Colonic mucosa (tissue), 4 donors: ENCODE results near the gene MAP2K3. TPM values are rescaled to one million over a fixed set of nuclear protein-coding genes. Genes with fewer than 3 reads are reported as not detected.

ENCODE experiments used
- DNase-seq: peaks from one replicate; pipeline ENCODE4 v3.0.0-alpha.2; 2020
- H3K27ac ChIP-seq: fragments of 200-600 bp; one replicate; pipeline ENCODE4 v1.8.0; 2021
- H3K27me3 ChIP-seq: fragments of 200-600 bp; one replicate; pipeline ENCODE4 v1.8.0; 2021
- H3K36me3 ChIP-seq: fragments of 200-600 bp; one replicate; pipeline ENCODE4 v1.8.0; 2021
- H3K4me1 ChIP-seq: fragments of 200-600 bp; one replicate; pipeline ENCODE4 v1.8.0; 2021; ENCODE audit warnings: mild to moderate bottlenecking
- H3K4me3 ChIP-seq: fragments of 200-600 bp; one replicate; pipeline ENCODE4 v1.8.0; 2021
- H3K9ac ChIP-seq, 2 donors: one replicate each; pipeline ENCODE4 v1.7.0; 2013; ENCODE audit warnings: control low read depth in 2 of 2, low read depth in 2 of 2, low read length in 2 of 2
- H3K9me3 ChIP-seq: fragments of 200-600 bp; one replicate; pipeline ENCODE4 v1.8.0; 2021
- intact Hi-C: fragments of 100-400 bp; cut with DNase I; formaldehyde crosslinking; loops from one replicate; pipeline ENCODE4 v1.14.1; 2022
- total RNA-seq, 2 donors: library from RNA; stranded (reverse); fragmentation: NEBNext Ultra II Directional in 1 of 2; extraction: Animal tissue kit (Norgen Biotek cat#: 25700) in 1 of 2; gene quantifications; one replicate each; pipeline ENCODE4 v1.2.1, GENCODE V29; 2021
- TF ChIP-seq, protein P1 (sequence below): fragments of 200-600 bp; IDR thresholded peaks from one replicate; pipeline ENCODE4 v1.8.0; 2022; ENCODE audit warnings: antibody characterized with exemption, mild to moderate bottlenecking
- donor health status: healthy.
- donor health status: DM: no; HTN: no; CAD: no.
- donor health status: DM: no; HTN: no; CAD: no.

Gene MAP2K3
- total RNA-seq, 2 donors from 2014 or later: 64.5 to 67.1 TPM

DNA sequence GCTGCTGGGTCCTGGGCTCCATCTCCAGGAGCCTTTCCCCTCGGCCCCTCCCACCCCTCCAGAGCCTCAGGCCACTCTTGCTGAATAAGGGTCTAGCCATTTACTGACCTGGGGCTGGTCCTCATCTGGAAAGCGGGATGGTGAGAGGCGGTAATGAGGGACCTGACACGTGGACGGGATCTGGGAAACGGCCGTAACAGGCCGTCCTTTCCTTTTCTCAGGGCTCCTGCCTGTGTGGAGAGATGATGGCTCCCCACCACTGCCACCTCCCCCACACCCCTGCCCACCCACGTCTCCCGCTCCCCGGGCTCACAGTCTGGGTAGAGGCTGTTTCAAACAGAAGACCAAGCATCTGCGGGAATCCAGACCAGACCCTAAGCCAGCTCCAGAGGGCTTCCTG is 71.1 kb downstream of the MAP2K3 start:
- Histone ChIP-seq H3K4me1 (no peaks in the 10 kb centered on the region), H3K9ac (no peak overlapping the region), H3K27ac (no peak overlapping the region), H3K27me3 (no peaks in the 10 kb centered on the region), H3K4me3 (no peak overlapping the region), H3K9me3 (no peaks in the 10 kb centered on the region), H3K36me3 (no peaks in the 10 kb centered on the region)
- TF ChIP-seq, protein P1, sequence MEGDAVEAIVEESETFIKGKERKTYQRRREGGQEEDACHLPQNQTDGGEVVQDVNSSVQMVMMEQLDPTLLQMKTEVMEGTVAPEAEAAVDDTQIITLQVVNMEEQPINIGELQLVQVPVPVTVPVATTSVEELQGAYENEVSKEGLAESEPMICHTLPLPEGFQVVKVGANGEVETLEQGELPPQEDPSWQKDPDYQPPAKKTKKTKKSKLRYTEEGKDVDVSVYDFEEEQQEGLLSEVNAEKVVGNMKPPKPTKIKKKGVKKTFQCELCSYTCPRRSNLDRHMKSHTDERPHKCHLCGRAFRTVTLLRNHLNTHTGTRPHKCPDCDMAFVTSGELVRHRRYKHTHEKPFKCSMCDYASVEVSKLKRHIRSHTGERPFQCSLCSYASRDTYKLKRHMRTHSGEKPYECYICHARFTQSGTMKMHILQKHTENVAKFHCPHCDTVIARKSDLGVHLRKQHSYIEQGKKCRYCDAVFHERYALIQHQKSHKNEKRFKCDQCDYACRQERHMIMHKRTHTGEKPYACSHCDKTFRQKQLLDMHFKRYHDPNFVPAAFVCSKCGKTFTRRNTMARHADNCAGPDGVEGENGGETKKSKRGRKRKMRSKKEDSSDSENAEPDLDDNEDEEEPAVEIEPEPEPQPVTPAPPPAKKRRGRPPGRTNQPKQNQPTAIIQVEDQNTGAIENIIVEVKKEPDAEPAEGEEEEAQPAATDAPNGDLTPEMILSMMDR: no peak
- no peak for DNase-seq
- intact Hi-C loops: no loop called here

DNA sequence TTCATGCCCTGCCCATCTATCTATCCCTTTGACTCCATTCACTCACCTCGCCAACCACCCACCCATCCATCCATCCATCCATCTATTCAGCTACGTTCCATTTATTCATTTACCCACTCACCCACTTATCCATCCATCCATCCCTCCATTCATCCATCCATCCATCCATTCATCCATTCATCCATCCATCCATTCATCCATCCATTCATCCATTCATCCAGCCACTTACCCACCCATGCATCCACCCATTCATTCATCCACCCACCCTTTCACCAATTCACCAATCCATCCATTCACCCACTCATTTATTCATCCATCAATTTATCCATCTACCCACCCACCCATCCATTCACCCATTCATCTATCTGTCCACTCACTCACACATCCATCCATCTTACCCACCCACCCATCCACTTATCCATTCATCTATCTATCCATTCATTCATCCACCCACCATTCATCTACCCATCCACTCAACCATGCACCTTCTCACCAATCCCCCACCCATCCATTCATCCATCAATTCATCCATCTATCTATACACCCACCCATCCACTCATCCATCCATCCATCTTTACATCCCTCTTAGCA is 72.1 kb downstream of the MAP2K3 start:
- intact Hi-C loops: no loop called here
- no peaks in the 10 kb centered on the region for H3K27me3 ChIP-seq

DNA sequence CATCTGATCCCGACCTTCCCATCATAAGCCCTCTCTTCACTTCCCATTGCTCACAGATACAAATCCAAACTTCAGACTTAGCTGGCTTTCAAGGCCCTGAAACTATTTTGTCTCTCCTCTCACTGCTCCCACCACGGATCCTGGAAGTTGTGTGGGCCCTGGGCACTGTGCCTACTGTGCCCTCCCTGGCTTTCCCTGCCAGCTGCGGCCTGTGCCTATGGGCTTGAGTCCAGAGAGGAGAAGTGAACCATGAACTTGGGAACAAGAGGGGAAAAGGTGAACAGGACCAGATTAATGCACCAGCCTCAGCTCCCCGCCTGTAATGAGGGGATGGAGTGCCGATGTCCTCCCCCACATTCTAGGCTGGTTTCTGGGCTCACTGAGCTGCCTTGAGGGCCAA is 72.8 kb downstream of the MAP2K3 start:
- DNase-seq: no peak
- no peaks in the 10 kb centered on the region for H3K4me1 ChIP-seq
- H3K36me3 ChIP-seq: no peaks in the 10 kb centered on the region
- TF ChIP-seq, protein P1: no peak
- no peak overlapping the region for H3K4me3 ChIP-seq
- H3K27me3 ChIP-seq: no peaks in the 10 kb centered on the region
- no peak overlapping the region for H3K27ac ChIP-seq
- no peaks in the 10 kb centered on the region for H3K9me3 ChIP-seq
- H3K9ac ChIP-seq: no peak overlapping the region
- intact Hi-C loops: no loop called here

More for the DNA sequence above, 72.1 kb downstream of the MAP2K3 start:
- Histone ChIP-seq H3K27ac (no peak overlapping the region), H3K9me3 (no peaks in the 10 kb centered on the region), H3K36me3 (no peaks in the 10 kb centered on the region), H3K4me3 (no peak overlapping the region), H3K4me1 (no peaks in the 10 kb centered on the region), H3K9ac (no peak overlapping the region)
- TF ChIP-seq, protein P1: no peak
- no peak for DNase-seq

DNA sequence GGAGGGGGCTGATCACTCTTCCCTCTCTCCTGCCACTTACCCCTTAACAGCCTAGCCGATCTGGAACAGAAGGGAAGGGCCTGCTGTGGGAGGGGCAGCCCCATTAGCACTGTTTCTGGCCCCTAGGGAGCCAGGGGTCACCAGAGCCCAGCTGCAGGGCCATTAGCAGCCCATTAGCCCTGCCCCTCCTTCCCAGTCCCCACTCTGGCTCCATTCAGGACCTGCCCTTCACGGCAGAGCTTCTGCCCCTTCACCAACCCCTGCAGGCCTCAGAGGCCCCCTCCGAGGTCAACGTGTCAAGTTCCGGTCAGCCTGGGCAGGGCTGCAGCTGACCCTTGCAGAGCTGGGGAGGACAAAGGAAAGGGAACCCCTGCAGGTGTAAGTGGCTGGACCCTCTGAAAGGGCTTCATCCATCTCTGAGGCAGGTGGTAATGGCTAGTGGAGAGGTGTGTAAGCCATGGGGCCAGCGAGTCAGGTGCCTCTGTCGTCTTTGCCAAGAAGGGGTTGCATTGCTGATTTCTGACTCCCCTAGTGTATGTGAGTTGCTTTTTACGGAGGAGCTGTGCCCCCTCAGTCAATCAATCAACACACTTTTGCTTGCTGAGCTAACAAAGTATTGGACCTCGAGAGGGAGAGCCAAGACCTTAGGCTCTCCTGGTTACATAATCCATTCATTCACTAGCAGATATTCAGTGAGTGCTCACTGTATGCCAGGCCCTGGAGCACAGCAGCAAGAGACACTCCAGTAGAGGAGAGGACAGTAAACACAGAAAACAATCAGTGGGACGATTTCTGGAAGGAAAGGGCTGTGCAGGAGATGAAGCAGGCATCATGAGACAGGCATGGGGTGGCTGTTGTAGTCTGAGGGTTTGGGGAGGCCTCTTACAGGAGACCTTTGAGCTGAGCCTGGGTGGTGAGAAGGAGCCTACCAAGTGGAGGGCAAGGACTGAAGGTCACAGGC is 73.5 kb downstream of the MAP2K3 start:
- Histone ChIP-seq H3K27me3 (no peaks in the 10 kb centered on the region), H3K4me1 (no peaks in the 10 kb centered on the region), H3K36me3 (no peaks in the 10 kb centered on the region), H3K4me3 (no peak overlapping the region), H3K27ac (no peak overlapping the region), H3K9ac (no peak overlapping the region), H3K9me3 (no peaks in the 10 kb centered on the region)
- TF ChIP-seq, protein P1: no peak
- DNase-seq: no peak
- intact Hi-C loops: no loop called here

DNA sequence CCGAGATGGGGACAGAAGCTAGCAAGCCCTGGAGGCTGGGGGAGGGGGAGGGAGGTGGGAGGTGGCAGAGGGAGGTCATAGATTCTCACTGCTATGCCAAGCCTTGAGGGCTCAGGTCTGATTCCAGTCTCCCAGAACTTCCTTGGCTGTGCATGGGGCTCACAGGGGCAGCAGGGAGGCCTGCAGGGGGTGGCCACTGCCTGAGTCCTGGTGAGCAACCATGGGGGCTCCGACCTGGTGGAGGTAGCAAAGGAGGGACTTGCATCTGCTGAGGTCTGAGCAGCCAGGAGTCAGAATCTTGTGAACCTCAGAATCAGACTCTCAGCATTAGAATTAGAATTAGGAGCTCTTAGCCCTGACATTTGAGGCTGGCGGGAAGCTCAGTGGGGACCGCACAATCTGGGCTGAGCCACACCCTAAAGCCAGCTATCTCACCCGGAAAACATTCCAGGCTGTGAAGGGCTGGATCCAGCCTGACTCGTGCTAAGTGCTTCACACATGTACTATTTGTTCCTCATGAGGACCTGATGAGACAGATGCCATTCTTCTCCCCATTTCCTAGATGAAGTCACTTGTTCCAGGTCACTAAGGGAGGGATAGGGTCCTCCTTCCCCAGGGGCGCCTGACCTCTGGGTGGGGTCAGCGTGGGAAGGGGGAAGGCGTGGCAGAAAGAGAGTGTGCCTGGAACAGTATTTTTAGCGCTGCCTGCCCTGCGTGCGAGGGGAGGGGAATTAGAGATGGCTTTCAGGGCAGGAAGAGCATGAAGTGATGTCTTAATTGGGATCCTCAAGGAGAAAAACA is 74.4 kb downstream of the MAP2K3 start:
- TF ChIP-seq, protein P1: no peak
- H3K27ac ChIP-seq: no peak overlapping the region
- no peaks in the 10 kb centered on the region for H3K9me3 ChIP-seq
- no peaks in the 10 kb centered on the region for H3K36me3 ChIP-seq
- no peaks in the 10 kb centered on the region for H3K4me1 ChIP-seq
- H3K27me3 ChIP-seq: no peaks in the 10 kb centered on the region
- H3K9ac ChIP-seq: no peak overlapping the region
- H3K4me3 ChIP-seq: no peak overlapping the region
- intact Hi-C loops: no loop called here
- no peak for DNase-seq
